ENCODE results near the gene PPP1R14B.

DNA sequence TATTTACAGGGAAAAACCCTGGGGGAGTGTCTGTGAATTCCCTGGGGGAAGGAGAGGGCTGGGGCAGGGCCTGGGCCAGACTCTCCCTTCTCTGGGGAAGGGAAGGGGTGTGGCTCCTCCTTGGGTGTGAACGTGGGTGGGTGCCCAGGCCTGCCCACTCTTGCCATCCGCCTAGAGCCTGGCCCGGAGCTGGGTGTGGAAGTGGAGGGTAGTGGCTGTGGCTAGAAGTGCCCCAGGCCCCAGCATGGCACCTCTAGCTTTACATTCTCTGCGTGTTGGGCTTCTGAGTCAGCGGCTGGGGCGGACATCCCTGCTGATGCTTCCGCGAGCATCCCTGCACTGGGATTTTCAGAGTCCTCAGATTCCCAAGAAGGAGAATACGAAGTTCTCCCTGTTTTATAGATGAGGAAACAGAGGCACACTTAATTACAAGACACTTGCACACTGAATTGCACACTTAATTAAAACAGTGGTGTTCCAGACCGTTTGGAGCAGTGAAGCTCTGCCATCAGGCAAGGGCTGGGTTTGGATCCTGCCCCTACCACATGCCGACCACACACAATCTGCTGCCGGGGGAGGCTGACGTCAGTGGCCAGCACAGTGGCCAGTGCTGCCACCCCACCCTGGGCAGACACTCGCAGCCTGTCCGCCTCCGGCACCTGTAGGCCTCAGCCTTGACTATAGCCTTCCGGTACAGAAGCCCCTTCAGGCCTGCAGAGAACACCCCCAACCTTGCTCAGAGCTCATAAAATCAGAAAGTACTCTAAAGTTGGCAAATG is 30.1 kb upstream of the PPP1R14B start:
- no peak for TF ChIP-seq POLR2A (IDR thresholded peaks at IDR 0.05)
- TF ChIP-seq, protein P1, sequence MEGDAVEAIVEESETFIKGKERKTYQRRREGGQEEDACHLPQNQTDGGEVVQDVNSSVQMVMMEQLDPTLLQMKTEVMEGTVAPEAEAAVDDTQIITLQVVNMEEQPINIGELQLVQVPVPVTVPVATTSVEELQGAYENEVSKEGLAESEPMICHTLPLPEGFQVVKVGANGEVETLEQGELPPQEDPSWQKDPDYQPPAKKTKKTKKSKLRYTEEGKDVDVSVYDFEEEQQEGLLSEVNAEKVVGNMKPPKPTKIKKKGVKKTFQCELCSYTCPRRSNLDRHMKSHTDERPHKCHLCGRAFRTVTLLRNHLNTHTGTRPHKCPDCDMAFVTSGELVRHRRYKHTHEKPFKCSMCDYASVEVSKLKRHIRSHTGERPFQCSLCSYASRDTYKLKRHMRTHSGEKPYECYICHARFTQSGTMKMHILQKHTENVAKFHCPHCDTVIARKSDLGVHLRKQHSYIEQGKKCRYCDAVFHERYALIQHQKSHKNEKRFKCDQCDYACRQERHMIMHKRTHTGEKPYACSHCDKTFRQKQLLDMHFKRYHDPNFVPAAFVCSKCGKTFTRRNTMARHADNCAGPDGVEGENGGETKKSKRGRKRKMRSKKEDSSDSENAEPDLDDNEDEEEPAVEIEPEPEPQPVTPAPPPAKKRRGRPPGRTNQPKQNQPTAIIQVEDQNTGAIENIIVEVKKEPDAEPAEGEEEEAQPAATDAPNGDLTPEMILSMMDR (IDR thresholded peaks at IDR 0.05), result no peak
